Measurements from ENCODE around the gene FHOD1.
A peak's percentile ranks its signal among the peaks of the same experiment; 100 is the strongest.

FHOD1 gene

GRCh38 chr16:67234180-67234597, 13.1 kb downstream of the FHOD1 start:
- no peak for DNase-seq (ENCODE audit: low spot score)

- DNase-seq (ENCODE audit: low spot score) = no peak
Observed at GRCh38 chr16:67233596-67233995, 13.7 kb downstream of the FHOD1 start.

GRCh38 chr16:67230809-67231660, 16.2 kb downstream of the FHOD1 start:
- no peak for DNase-seq (ENCODE audit: low spot score)

GRCh38 chr16:67229906-67230808, 17.1 kb downstream of the FHOD1 start:
- DNase-seq (ENCODE audit: low spot score) = no peak

GRCh38 chr16:67228905-67229304, 18.4 kb downstream of the FHOD1 start:
- no peak for DNase-seq (ENCODE audit: low spot score)

- no peak for DNase-seq (ENCODE audit: low spot score)
Observed at GRCh38 chr16:67228034-67228785, 19.1 kb downstream of the FHOD1 start.

GRCh38 chr16:67227567-67227921, 19.7 kb downstream of the FHOD1 start:
- DNase-seq (ENCODE audit: low spot score) = no peak

- peak; percentile 97 for DNase-seq (ENCODE audit: low spot score)
Observed at GRCh38 chr16:67226804-67227566, 20.3 kb downstream of the FHOD1 start, which contains the start of gene TMEM208. Gene TMEM208, plus strand, starts transcription at chr16:67227130. Its CDS starts 89 bp downstream, at chr16:67227219.

- DNase-seq (ENCODE audit: low spot score) = no peak
Observed at GRCh38 chr16:67226295-67226803, 20.9 kb downstream of the FHOD1 start.

GRCh38 chr16:67223992-67224391, 23.3 kb downstream of the FHOD1 start:
- no peak for DNase-seq (ENCODE audit: low spot score)

GRCh38 chr16:67216612-67217490, 30.4 kb downstream of the FHOD1 start:
- DNase-seq (ENCODE audit: low spot score) = no peak

GRCh38 chr16:67215706-67216105, 31.6 kb downstream of the FHOD1 start:
- DNase-seq (ENCODE audit: low spot score) = no peak

GRCh38 chr16:67213197-67214019, 33.9 kb downstream of the FHOD1 start:
- no peak for DNase-seq (ENCODE audit: low spot score)

- no peak for DNase-seq (ENCODE audit: low spot score)
Observed at GRCh38 chr16:67212766-67213165, 34.5 kb downstream of the FHOD1 start.

GRCh38 chr16:67211674-67212073, 35.6 kb downstream of the FHOD1 start:
- no peak for DNase-seq (ENCODE audit: low spot score)

- DNase-seq (ENCODE audit: low spot score) = no peak
Observed at GRCh38 chr16:67210069-67210937, 37.0 kb downstream of the FHOD1 start.

- DNase-seq (ENCODE audit: low spot score) = no peak
Observed at GRCh38 chr16:67209565-67209964, 37.7 kb downstream of the FHOD1 start.

Data from AG08396 (cell line).